ENCODE data around the gene ZFPM1. TPM values are rescaled to one million over a fixed set of nuclear protein-coding genes. Genes with fewer than 3 reads are reported as not detected.

Gene ZFPM1
- total RNA-seq, 1 experiment from 2014 or later = 14.6 TPM

DNA sequence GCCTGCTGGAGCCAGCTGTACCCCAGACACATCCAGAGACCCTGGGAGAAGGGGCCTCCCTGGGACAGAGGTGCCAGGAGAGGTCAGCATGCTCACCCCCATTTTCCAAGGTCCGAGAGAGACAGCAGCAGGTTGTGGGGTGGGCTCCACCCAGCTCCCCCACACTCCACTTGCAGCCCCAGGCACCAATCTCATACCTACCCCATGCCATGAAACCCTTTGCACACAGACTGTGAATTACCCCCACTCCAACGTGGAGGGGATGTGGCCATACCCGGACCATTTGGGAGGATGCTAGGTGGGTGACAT, 34.0 kb downstream of the ZFPM1 start:
- no TSS peak for BruUV-seq (replicated peaks)
- H2AFZ ChIP-seq (ENCODE audit: low read depth, low read length, poor library complexity, severe bottlenecking) = no peak overlapping the region
- no peak for DNase-seq (ENCODE audit: low read depth, low spot score)
- H4K20me1 ChIP-seq (ENCODE audit: insufficient read depth) = no peaks in the 10 kb centered on the region
- H3K9me2 ChIP-seq (ENCODE audit: insufficient read depth) = no peaks in the 10 kb centered on the region
- H3K36me3 ChIP-seq (ENCODE audit: control insufficient read depth in 1 of 2, insufficient read depth in 2 of 2, low read length in 2 of 2) = peaks cover 0 to 2% of the 10 kb centered on the region in 2 experiments; a peak in 1 of 4 replicates
- H3K4me3 ChIP-seq (replicated peaks in 1 of 2; ENCODE audit: low read depth in 1 of 2, low read length in 2 of 2) = no peak overlapping the region
- no peaks in the 10 kb centered on the region; the same call in 1 of the 2 replicates for H3K79me2 ChIP-seq (ENCODE audit: insufficient read depth, low read length)
- TF ChIP-seq POLR2AphosphoS5 (IDR thresholded peaks at IDR 0.05; ENCODE audit: low read depth, low read length) = no peak
- TF ChIP-seq SP1 (IDR thresholded peaks at IDR 0.05; ENCODE audit: low read depth) = no peak
- TF ChIP-seq, protein P1, sequence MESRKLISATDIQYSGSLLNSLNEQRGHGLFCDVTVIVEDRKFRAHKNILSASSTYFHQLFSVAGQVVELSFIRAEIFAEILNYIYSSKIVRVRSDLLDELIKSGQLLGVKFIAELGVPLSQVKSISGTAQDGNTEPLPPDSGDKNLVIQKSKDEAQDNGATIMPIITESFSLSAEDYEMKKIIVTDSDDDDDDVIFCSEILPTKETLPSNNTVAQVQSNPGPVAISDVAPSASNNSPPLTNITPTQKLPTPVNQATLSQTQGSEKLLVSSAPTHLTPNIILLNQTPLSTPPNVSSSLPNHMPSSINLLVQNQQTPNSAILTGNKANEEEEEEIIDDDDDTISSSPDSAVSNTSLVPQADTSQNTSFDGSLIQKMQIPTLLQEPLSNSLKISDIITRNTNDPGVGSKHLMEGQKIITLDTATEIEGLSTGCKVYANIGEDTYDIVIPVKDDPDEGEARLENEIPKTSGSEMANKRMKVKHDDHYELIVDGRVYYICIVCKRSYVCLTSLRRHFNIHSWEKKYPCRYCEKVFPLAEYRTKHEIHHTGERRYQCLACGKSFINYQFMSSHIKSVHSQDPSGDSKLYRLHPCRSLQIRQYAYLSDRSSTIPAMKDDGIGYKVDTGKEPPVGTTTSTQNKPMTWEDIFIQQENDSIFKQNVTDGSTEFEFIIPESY (IDR thresholded peaks at IDR 0.05; ENCODE audit: extremely low read depth, insufficient replicate concordance, low read length) = no peak
- CTCF ChIA-PET = no interaction called here
- H3K4me1 ChIP-seq (ENCODE audit: control insufficient read depth in 1 of 2, insufficient read depth in 2 of 2, low read length in 2 of 2) = peaks cover 4 to 13% of the 10 kb centered on the region in 2 experiments; a peak in 2 of 4 replicates
- intact Hi-C loops (cut with micrococcal nuclease) = no loop called here
- RAD21 ChIA-PET (ENCODE audit: low non-redundant PET in 1 of 2, low total read pairs in 2 of 2, uncharacterized antibody in 2 of 2, unreplicated experiment in 2 of 2) = no interaction called here
- no peaks in the 10 kb centered on the region for H3K27me3 ChIP-seq (ENCODE audit: insufficient read depth, low read length)
- no peak overlapping the region for H3K4me2 ChIP-seq (ENCODE audit: low read length)
- POLR2A ChIA-PET = no interaction called here
- H3K9ac ChIP-seq (ENCODE audit: low read length) = no peak overlapping the region
- no peak for ATAC-seq
- no peak overlapping the region for H3K27ac ChIP-seq (ENCODE audit: low read depth, low read length)
- H3K9me3 ChIP-seq (ENCODE audit: control insufficient read depth in 1 of 2, insufficient read depth in 1 of 2, low read depth in 1 of 2, low read length in 2 of 2) = no peaks in the 10 kb centered on the region

DNA sequence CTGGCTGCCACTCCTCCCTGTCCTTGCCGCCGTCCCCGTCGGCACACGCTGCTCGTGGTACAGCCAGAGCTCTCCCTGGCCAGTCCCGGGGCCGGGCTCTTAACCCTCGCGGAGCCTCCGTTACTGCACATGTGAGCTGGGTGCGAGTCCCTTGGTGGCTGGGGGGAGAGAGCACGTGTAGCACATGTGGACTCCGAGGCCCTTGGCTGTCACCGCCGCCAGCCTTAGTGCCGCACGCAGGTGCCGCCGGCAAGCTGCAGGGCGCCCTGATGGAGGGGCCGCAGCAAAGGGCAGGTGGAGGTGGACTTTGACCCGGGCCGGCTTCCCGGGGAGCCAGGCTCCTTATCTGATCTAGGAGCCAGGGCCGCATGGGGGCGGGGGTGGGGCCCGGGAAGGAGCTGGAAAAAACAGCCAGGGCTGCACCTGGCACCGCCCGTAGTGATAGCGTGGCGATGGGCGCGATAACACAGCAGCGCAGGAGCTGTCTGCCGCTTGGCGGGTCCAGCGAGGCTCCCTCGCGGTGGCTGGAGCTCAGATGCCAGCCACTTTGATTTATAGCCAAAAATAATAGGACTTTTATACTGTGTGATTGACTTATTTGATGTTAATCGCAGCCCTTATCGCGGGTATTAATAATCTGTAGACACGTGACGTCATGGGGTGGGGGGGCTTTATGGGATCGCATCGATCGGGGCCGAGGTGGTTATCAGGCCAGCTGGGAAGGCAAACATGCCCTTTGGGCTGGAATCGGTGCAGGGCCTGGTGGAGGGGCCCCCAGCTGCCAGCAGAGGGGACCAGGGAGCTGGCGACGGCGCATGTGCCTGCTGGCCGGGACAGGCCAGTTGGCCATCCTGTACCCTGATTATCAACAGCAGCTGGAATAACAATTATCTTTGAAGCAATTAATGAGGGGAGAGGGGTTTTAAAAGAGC, 35.1 kb downstream of the ZFPM1 start:
- Histone ChIP-seq H2AFZ (ENCODE audit: low read depth, low read length, poor library complexity, severe bottlenecking) (no peak overlapping the region), H3K9ac (ENCODE audit: low read length) (no peak overlapping the region), H3K27me3 (ENCODE audit: insufficient read depth, low read length) (no peaks in the 10 kb centered on the region), H3K4me3 (replicated peaks in 1 of 2; ENCODE audit: low read depth in 1 of 2, low read length in 2 of 2) (no peak overlapping the region), H4K20me1 (ENCODE audit: insufficient read depth) (no peaks in the 10 kb centered on the region), H3K9me2 (ENCODE audit: insufficient read depth) (no peaks in the 10 kb centered on the region), H3K79me2 (ENCODE audit: insufficient read depth, low read length) (no peaks in the 10 kb centered on the region; the same call in 1 of the 2 replicates), H3K27ac (ENCODE audit: low read depth, low read length) (no peak overlapping the region; the same call in 1 of the 2 replicates), H3K4me1 (ENCODE audit: control insufficient read depth in 1 of 2, insufficient read depth in 2 of 2, low read length in 2 of 2) (peaks cover 4 to 13% of the 10 kb centered on the region in 2 experiments; a peak in 2 of 4 replicates), H3K36me3 (ENCODE audit: control insufficient read depth in 1 of 2, insufficient read depth in 2 of 2, low read length in 2 of 2) (peaks cover 0 to 2% of the 10 kb centered on the region in 2 experiments; a peak in 1 of 4 replicates), H3K9me3 (ENCODE audit: control insufficient read depth in 1 of 2, insufficient read depth in 1 of 2, low read depth in 1 of 2, low read length in 2 of 2) (no peaks in the 10 kb centered on the region), H3K4me2 (ENCODE audit: low read length) (no peak overlapping the region)
- BruUV-seq (replicated peaks) = no TSS peak
- ChIA-PET POLR2A (no interaction called here), RAD21 (ENCODE audit: low non-redundant PET in 1 of 2, low total read pairs in 2 of 2, uncharacterized antibody in 2 of 2, unreplicated experiment in 2 of 2) (no interaction called here), CTCF (no interaction called here)
- DNase-seq (ENCODE audit: low read depth, low spot score) = no peak
- intact Hi-C loops (cut with micrococcal nuclease) = no loop called here
- no peak for ATAC-seq
- TF ChIP-seq JUND (IDR thresholded peaks at IDR 0.05) (no peak), POLR2A (IDR thresholded peaks at IDR 0.05; ENCODE audit: borderline replicate concordance, extremely low read depth, insufficient read depth, insufficient read length) (no peak), TCF7L2 (IDR thresholded peaks at IDR 0.05; ENCODE audit: borderline replicate concordance, extremely low read depth, insufficient read depth, insufficient read length) (no peak), RAD21 (IDR thresholded peaks at IDR 0.05; ENCODE audit: low read depth) (no peak), CEBPB (IDR thresholded peaks at IDR 0.05; ENCODE audit: low read depth) (no peak), SIN3A (IDR thresholded peaks at IDR 0.05; ENCODE audit: low read depth) (no peak), ELF1 (IDR thresholded peaks at IDR 0.05; ENCODE audit: borderline replicate concordance, low read depth) (no peak), ZNF274 (IDR thresholded peaks at IDR 0.05; ENCODE audit: low read depth, low read length) (no peak)
- TF ChIP-seq, protein P2, sequence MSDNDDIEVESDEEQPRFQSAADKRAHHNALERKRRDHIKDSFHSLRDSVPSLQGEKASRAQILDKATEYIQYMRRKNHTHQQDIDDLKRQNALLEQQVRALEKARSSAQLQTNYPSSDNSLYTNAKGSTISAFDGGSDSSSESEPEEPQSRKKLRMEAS (IDR thresholded peaks at IDR 0.05) = no peak
- TF ChIP-seq, protein P3, sequence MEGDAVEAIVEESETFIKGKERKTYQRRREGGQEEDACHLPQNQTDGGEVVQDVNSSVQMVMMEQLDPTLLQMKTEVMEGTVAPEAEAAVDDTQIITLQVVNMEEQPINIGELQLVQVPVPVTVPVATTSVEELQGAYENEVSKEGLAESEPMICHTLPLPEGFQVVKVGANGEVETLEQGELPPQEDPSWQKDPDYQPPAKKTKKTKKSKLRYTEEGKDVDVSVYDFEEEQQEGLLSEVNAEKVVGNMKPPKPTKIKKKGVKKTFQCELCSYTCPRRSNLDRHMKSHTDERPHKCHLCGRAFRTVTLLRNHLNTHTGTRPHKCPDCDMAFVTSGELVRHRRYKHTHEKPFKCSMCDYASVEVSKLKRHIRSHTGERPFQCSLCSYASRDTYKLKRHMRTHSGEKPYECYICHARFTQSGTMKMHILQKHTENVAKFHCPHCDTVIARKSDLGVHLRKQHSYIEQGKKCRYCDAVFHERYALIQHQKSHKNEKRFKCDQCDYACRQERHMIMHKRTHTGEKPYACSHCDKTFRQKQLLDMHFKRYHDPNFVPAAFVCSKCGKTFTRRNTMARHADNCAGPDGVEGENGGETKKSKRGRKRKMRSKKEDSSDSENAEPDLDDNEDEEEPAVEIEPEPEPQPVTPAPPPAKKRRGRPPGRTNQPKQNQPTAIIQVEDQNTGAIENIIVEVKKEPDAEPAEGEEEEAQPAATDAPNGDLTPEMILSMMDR (IDR thresholded peaks at IDR 0.05 in 2 of 3, conservative IDR thresholded peaks at IDR 0.05 in 1 of 3; ENCODE audit: borderline replicate concordance in 1 of 3, insufficient read depth in 1 of 3, low read depth in 2 of 3, low read length in 2 of 3) = no peak

All from HCT116 (cell line).